B cell (primary cell): Measurements from ENCODE around the gene GATAD2A.
"Not testable (repeated sequence)": the region's sequence is repeated elsewhere in the genome, so short reads cannot be mapped to it uniquely, and the experiment has no call there.

Experiments
- EZH2 ChIP-seq: IDR thresholded peaks from 2 replicates; pipeline ENCODE4 v1.6.1; 2012; ENCODE audit warnings: borderline replicate concordance, low read depth, mild to moderate bottlenecking, moderate library complexity, low read length; ENCODE audit not compliant: insufficient read depth, poor library complexity, severe bottlenecking
- TF ChIP-seq, protein P1 (sequence below): fragments of 200-600 bp; IDR thresholded peaks from one replicate; pipeline ENCODE4 v1.8.0; 2022; ENCODE audit warnings: antibody characterized with exemption, mild to moderate bottlenecking

DNA sequence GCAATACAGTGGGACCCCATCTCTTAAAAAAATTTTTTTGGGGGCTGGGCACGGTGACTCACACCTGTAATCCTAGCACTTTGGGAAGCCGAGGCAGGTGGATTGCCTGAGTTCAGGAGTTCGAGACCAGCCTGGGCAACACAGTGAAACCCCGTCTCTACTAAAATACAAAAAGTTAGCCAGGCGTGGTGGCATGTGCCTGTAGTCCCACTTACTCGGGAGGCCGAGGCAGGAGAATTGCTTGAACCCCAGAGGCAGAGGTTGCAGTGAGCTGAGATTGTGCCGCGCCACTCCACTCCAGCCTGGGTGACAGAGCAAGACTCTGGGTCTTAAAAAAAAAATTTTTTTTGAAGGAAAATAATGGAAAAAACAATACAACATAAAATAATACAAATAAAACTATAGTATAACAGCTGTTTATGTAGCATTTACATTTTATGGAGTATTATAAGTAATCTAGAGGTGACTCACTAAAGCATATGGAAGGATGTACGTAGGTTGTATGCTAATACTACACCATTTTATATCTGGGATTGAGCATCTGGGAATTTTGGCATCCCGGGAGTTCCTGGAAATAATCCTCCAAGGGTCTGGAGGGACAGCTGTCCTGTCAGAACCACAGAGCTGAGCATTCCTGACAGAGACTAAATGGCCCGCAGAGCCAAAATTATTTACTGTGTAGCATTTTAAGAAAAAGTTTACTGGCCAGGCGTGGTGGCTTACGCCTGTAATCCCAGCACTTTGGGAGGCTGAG is 49.9 kb downstream of the GATAD2A start:
- TF ChIP-seq, protein P1, sequence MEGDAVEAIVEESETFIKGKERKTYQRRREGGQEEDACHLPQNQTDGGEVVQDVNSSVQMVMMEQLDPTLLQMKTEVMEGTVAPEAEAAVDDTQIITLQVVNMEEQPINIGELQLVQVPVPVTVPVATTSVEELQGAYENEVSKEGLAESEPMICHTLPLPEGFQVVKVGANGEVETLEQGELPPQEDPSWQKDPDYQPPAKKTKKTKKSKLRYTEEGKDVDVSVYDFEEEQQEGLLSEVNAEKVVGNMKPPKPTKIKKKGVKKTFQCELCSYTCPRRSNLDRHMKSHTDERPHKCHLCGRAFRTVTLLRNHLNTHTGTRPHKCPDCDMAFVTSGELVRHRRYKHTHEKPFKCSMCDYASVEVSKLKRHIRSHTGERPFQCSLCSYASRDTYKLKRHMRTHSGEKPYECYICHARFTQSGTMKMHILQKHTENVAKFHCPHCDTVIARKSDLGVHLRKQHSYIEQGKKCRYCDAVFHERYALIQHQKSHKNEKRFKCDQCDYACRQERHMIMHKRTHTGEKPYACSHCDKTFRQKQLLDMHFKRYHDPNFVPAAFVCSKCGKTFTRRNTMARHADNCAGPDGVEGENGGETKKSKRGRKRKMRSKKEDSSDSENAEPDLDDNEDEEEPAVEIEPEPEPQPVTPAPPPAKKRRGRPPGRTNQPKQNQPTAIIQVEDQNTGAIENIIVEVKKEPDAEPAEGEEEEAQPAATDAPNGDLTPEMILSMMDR: not testable (repeated sequence)
- TF ChIP-seq EZH2: not testable (repeated sequence)
